K562 (cell line): ENCODE data around the gene HTR3E. TPM values are rescaled to one million over a fixed set of nuclear protein-coding genes. Genes with fewer than 3 reads are reported as not detected.

Experiments used
- BDP1 ChIP-seq: IDR thresholded peaks from 3 replicates; pipeline ENCODE4 v1.6.1; 2011; ENCODE audit not compliant: insufficient read length, insufficient read depth
- DACH1 ChIP-seq: fragments of 450-650 bp; IDR thresholded peaks from 2 replicates; pipeline ENCODE4 v1.6.1; 2018; ENCODE audit not compliant: partially characterized antibody
- GTF2E2 ChIP-seq: fragments of 200-800 bp; sonication (Bioruptor generic); IDR thresholded peaks from 2 replicates; pipeline ENCODE4 v1.6.1; 2016; ENCODE audit warnings: missing genetic modification characterization, missing compliant biosample characterization
- HDAC2 ChIP-seq: fragments of 450-650 bp; IDR thresholded peaks from 2 replicates; pipeline ENCODE4 v1.6.1; 2016; ENCODE audit warnings: mild to moderate bottlenecking
- HSF4 ChIP-seq: fragments of 250-450 bp; sonication (Bioruptor Pico); IDR thresholded peaks from 2 replicates; pipeline ENCODE4 v2.1.2; 2022; ENCODE audit warnings: mild to moderate bottlenecking, moderate library complexity, borderline replicate concordance
- KDM5B ChIP-seq: fragments of 200-600 bp; sonication (generic); IDR thresholded peaks from 2 replicates; pipeline ENCODE4 v1.6.1; 2012; ENCODE audit warnings: low read depth, mild to moderate bottlenecking, moderate library complexity, low read length, control low read depth, inconsistent platforms; ENCODE audit not compliant: insufficient replicate concordance
- KLF6 ChIP-seq: fragments of 250-450 bp; sonication (Bioruptor Pico); IDR thresholded peaks from 2 replicates; pipeline ENCODE4 v1.4.0; 2020; ENCODE audit warnings: mild to moderate bottlenecking, moderate library complexity, borderline replicate concordance
- L3MBTL2 ChIP-seq: fragments of 450-650 bp; IDR thresholded peaks from 2 replicates; pipeline ENCODE4 v1.6.1; 2016; ENCODE audit warnings: mild to moderate bottlenecking, moderate library complexity
- MTA2 ChIP-seq: fragments of 450-650 bp; IDR thresholded peaks from 2 replicates; pipeline ENCODE4 v1.6.1; 2016; ENCODE audit warnings: low read depth
- MYBL2 ChIP-seq, 2 experiments: fragments of 450-650 bp in 1 of 2; sonication (generic) in 1 of 2; formaldehyde crosslinking in 1 of 2; IDR thresholded peaks; 2 replicates each; pipeline versions ENCODE4 v1.6.1 to v1.8.1; 2017 to 2022; ENCODE audit warnings: borderline replicate concordance in 1 of 2, inconsistent platforms in 1 of 2, low read depth in 1 of 2, mild to moderate bottlenecking in 1 of 2, missing genetic modification reagents in 1 of 2, moderate library complexity in 1 of 2
- MYNN ChIP-seq, 2 experiments: sonication (generic); formaldehyde crosslinking in 1 of 2; IDR thresholded peaks; 2 replicates each; pipeline versions ENCODE4 v1.5.0 to v1.6.1; 2016 to 2020; ENCODE audit warnings: antibody characterized with exemption in 1 of 2, missing genetic modification reagents in 1 of 2
- NFATC3 ChIP-seq: fragments of 450-650 bp; IDR thresholded peaks from 2 replicates; pipeline ENCODE4 v1.6.1; 2017; ENCODE audit warnings: mild to moderate bottlenecking
- NKRF ChIP-seq: fragments of 450-650 bp; IDR thresholded peaks from 2 replicates; pipeline ENCODE4 v1.6.1; 2016; ENCODE audit warnings: borderline replicate concordance
- RFX1 ChIP-seq: fragments of 450-650 bp; IDR thresholded peaks from 2 replicates; pipeline ENCODE4 v1.6.1; 2016; ENCODE audit warnings: mild to moderate bottlenecking, moderate library complexity
- SMAD4 ChIP-seq: fragments of 250-450 bp; sonication (Bioruptor Pico); conservative IDR thresholded peaks from 2 replicates; pipeline ENCODE4 v1.8.0; 2021; ENCODE audit warnings: inconsistent platforms, mild to moderate bottlenecking, moderate library complexity
- SRSF1 ChIP-seq: fragments of 200-400 bp; formaldehyde crosslinking; IDR thresholded peaks from 2 replicates; pipeline ENCODE4 v1.6.1; 2017; ENCODE audit warnings: mild to moderate bottlenecking, low read depth, low read length, moderate library complexity
- TCF3 ChIP-seq: sonication (generic); formaldehyde crosslinking; IDR thresholded peaks from 2 replicates; pipeline ENCODE4 v1.4.0; 2020; ENCODE audit warnings: mild to moderate bottlenecking, missing genetic modification reagents
- ZBTB8A ChIP-seq: fragments of 450-650 bp; IDR thresholded peaks from 2 replicates; pipeline ENCODE4 v1.6.1; 2018; ENCODE audit warnings: mild to moderate bottlenecking, moderate library complexity; ENCODE audit not compliant: partially characterized antibody
- ZNF165 ChIP-seq: fragments of 250-450 bp; sonication (Bioruptor Pico); IDR thresholded peaks from 2 replicates; pipeline ENCODE4 v1.4.0; 2020; ENCODE audit warnings: borderline replicate concordance
- ZNF354B ChIP-seq: fragments of 250-450 bp; sonication (Bioruptor Pico); IDR thresholded peaks from 2 replicates; pipeline ENCODE4 v1.4.0; 2020
- polyA plus RNA-seq, 8 experiments: library from polyadenylated mRNA; depleted of rRNA in 4 of 8; stranded (reverse) in 5 of 8; unstranded in 3 of 8; fragments of >200 nt; fragmentation: Nextera tagmentation in 2 of 8; fragmentation: Illumina TruSeq in 1 of 8; extraction: Ambion mirVana in 2 of 8; extraction: Trizol in 1 of 8; gene quantifications; 2 replicates each; pipeline versions ENCODE4 v1.2.1 to v1.2.3, GENCODE V29; 2011 to 2014; ENCODE audit warnings: inconsistent platforms in 1 of 8, missing spikeins in 1 of 8
- total RNA-seq, 7 experiments: library from RNA; depleted of rRNA in 6 of 7; stranded (reverse); fragments of >200 nt in 6 of 7; fragmentation: Illumina TruSeq in 2 of 7; extraction: Trizol in 2 of 7; gene quantifications; 2 replicates each; pipeline versions ENCODE4 v1.2.1 to v1.2.3, GENCODE V29; 2011 to 2021; ENCODE audit warnings: low replicate concordance in 1 of 7
- TF ChIP-seq, protein P1 (sequence below): fragments of 450-650 bp; formaldehyde crosslinking; conservative IDR thresholded peaks from 2 replicates; pipeline ENCODE4 v1.4.0; 2022; ENCODE audit warnings: mild to moderate bottlenecking, missing genetic modification characterization
- TF ChIP-seq, protein P2 (sequence below): sonication (generic); formaldehyde crosslinking; IDR thresholded peaks from 2 replicates; pipeline ENCODE4 v1.8.1; 2022; ENCODE audit warnings: missing genetic modification reagents
- TF ChIP-seq, protein P3 (sequence below): conservative IDR thresholded peaks from 2 replicates; pipeline ENCODE4 v1.6.1; 2011; ENCODE audit warnings: low read depth, mild to moderate bottlenecking, low read length; ENCODE audit not compliant: control insufficient read depth

Gene HTR3E
- total and polyA plus RNA-seq, 9 of the 15 experiments (the other 6 are each of a cell fraction or from before 2014, with no cell fraction given) = not detected

GRCh38 chr3:184135149-184135910 is 38.5 kb downstream of the HTR3E start, which contains the start of gene EIF2B5 (continued):
- TF ChIP-seq, protein P1, sequence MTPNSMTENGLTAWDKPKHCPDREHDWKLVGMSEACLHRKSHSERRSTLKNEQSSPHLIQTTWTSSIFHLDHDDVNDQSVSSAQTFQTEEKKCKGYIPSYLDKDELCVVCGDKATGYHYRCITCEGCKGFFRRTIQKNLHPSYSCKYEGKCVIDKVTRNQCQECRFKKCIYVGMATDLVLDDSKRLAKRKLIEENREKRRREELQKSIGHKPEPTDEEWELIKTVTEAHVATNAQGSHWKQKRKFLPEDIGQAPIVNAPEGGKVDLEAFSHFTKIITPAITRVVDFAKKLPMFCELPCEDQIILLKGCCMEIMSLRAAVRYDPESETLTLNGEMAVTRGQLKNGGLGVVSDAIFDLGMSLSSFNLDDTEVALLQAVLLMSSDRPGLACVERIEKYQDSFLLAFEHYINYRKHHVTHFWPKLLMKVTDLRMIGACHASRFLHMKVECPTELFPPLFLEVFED (CRISPR knock-in tag) = no peak; the same call in 1 of the 2 replicates
- TF ChIP-seq MYBL2 (IDR thresholded peaks at IDR 0.05; ENCODE audit: low read depth) = no peak
- no peak for TF ChIP-seq MYBL2 (CRISPR knock-in tag; IDR thresholded peaks at IDR 0.05; ENCODE audit: borderline replicate concordance)
- no peak for TF ChIP-seq SRSF1
- no peak for TF ChIP-seq ZNF354B
- TF ChIP-seq L3MBTL2 = peak; percentile 85
- no peak for TF ChIP-seq ZNF165
- 0 out of 2 replicates have a peak, but pooled peaks have one; percentile 26 for TF ChIP-seq HDAC2
- TF ChIP-seq NFATC3 = no peak
- no peak for TF ChIP-seq HSF4 (CRISPR knock-in tag)
- TF ChIP-seq, protein P2, sequence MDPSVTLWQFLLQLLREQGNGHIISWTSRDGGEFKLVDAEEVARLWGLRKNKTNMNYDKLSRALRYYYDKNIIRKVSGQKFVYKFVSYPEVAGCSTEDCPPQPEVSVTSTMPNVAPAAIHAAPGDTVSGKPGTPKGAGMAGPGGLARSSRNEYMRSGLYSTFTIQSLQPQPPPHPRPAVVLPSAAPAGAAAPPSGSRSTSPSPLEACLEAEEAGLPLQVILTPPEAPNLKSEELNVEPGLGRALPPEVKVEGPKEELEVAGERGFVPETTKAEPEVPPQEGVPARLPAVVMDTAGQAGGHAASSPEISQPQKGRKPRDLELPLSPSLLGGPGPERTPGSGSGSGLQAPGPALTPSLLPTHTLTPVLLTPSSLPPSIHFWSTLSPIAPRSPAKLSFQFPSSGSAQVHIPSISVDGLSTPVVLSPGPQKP (CRISPR knock-in tag) = no peak
- TF ChIP-seq BDP1 = no peak
- TF ChIP-seq MYNN (IDR thresholded peaks at IDR 0.05) = no peak
- no peak for TF ChIP-seq MYNN (CRISPR knock-in tag; IDR thresholded peaks at IDR 0.05)
- TF ChIP-seq GTF2E2 (tag) = peak; percentile 69; the same call in 1 of the 2 replicates
- peak; percentile 35 for TF ChIP-seq SMAD4 (CRISPR knock-in tag)
- TF ChIP-seq KLF6 (CRISPR knock-in tag) = no peak
- TF ChIP-seq KDM5B = peak; percentile 85
- peak; percentile 15 for TF ChIP-seq ZBTB8A
- peak; percentile 19; the same call in 1 of the 2 replicates for TF ChIP-seq TCF3 (CRISPR knock-in tag)
- TF ChIP-seq RFX1 = no peak
- TF ChIP-seq NKRF = peak; percentile 91; the same call in 1 of the 2 replicates
- TF ChIP-seq, protein P3, sequence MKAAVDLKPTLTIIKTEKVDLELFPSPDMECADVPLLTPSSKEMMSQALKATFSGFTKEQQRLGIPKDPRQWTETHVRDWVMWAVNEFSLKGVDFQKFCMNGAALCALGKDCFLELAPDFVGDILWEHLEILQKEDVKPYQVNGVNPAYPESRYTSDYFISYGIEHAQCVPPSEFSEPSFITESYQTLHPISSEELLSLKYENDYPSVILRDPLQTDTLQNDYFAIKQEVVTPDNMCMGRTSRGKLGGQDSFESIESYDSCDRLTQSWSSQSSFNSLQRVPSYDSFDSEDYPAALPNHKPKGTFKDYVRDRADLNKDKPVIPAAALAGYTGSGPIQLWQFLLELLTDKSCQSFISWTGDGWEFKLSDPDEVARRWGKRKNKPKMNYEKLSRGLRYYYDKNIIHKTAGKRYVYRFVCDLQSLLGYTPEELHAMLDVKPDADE = peak; percentile 70
- TF ChIP-seq MTA2 = no peak
- no peak for TF ChIP-seq DACH1
